ENCODE data around the gene SOS1. TPM values are rescaled to one million over a fixed set of nuclear protein-coding genes. Genes with fewer than 3 reads are reported as not detected.

Gene SOS1
- total and polyA plus RNA-seq, 2 of the 13 experiments (the other 11 are each of a cell fraction or from before 2014, with no cell fraction given) = 20.8 to 60.4 TPM

DNA sequence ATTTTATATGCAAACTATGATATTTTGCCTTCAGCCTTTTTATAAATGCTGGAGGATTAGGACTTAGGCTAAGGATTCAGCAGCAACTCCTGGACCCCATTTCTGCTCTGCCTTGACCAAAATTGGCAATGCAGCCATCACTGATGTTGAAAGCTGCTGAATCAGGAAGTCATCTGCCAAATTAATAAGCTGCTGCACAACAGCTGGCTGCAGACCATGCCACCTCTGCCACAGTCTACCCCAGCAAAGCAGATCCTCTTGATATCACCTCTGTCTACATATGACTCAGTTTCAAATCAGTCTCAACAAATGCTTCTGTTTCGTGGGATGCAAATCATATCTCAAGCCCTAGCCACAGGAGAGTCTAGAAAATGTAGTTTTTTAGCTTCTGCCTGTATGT lies 7.1 kb upstream of the SOS1 start:
- H4K20me1 ChIP-seq (ENCODE audit: insufficient read depth, low read length) = no peaks in the 10 kb centered on the region
- H3K36me3 ChIP-seq (replicated peaks in 1 of 2; ENCODE audit: control insufficient read depth in 1 of 2, insufficient read depth in 2 of 2, low read length in 2 of 2) = no peaks in the 10 kb centered on the region
- no peak overlapping the region for H3K9ac ChIP-seq (ENCODE audit: insufficient read depth, low read depth, low read length)
- H3K27me3 ChIP-seq (ENCODE audit: control insufficient read depth in 1 of 2, insufficient read depth in 2 of 2, low read length in 2 of 2) = no peaks in the 10 kb centered on the region; a peak in 1 of 5 replicates
- DNase-seq (ENCODE audit: low spot score) (no peak), FAIRE-seq (no peak), ATAC-seq (no peak)
- peaks cover 46% of the 10 kb centered on the region for H3K4me1 ChIP-seq (ENCODE audit: insufficient read depth, low read length)
- H3K27ac ChIP-seq (ENCODE audit: extremely low read length, insufficient read depth, low read length) = no peak overlapping the region
- in situ Hi-C loops (cut with HindIII; ENCODE audit: extremely low pct_ligation_motif_present, low pct_unique_long_range_greater_than_20kb) = no loop called here
- no peaks in the 10 kb centered on the region for H3K9me3 ChIP-seq (ENCODE audit: low read length)
- CTCF ChIA-PET (ENCODE audit: low intra/inter-chr PET ratio, low total read pairs) = no interaction called here
- intact Hi-C loops (cut with micrococcal nuclease; ENCODE audit: unreplicated experiment) = loop anchor here (10.0 kb wide), 1 partner anchor 373 kb away; the partner anchor contains the start of gene SRSF7
- POLR2A ChIA-PET = interaction anchor here (1.1 to 4.2 kb wide), 2 partner anchors 7 to 10 kb away, joined by 4 to 19 read pairs; partner anchors contain the start of gene SOS1
- 100% methylated on average over 1 of the region's 1 CpG for WGBS (ENCODE audit: low lambda C conversion rate)
- H3K4me2 ChIP-seq (ENCODE audit: low read depth, low read length) = no peak overlapping the region
- no peak overlapping the region for H3K4me3 ChIP-seq (replicated peaks in 1 of 3; ENCODE audit: insufficient read depth in 1 of 3, low read depth in 2 of 3, low read length in 3 of 3)
- H2AFZ ChIP-seq (ENCODE audit: low read length) = no peak overlapping the region
- no TSS peak for BruUV-seq (replicated peaks)
- peaks cover 3% of the 10 kb centered on the region for H3K79me2 ChIP-seq (ENCODE audit: insufficient read depth, low read length)
- TF ChIP-seq, protein P1, sequence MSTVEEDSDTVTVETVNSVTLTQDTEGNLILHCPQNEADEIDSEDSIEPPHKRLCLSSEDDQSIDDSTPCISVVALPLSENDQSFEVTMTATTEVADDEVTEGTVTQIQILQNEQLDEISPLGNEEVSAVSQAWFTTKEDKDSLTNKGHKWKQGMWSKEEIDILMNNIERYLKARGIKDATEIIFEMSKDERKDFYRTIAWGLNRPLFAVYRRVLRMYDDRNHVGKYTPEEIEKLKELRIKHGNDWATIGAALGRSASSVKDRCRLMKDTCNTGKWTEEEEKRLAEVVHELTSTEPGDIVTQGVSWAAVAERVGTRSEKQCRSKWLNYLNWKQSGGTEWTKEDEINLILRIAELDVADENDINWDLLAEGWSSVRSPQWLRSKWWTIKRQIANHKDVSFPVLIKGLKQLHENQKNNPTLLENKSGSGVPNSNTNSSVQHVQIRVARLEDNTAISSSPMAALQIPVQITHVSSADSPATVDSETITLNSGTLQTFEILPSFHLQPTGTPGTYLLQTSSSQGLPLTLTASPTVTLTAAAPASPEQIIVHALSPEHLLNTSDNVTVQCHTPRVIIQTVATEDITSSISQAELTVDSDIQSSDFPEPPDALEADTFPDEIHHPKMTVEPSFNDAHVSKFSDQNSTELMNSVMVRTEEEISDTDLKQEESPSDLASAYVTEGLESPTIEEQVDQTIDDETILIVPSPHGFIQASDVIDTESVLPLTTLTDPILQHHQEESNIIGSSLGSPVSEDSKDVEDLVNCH (CRISPR knock-in tag; IDR thresholded peaks at IDR 0.05) = no peak
- TF ChIP-seq FOXC1 (CRISPR knock-in tag; IDR thresholded peaks at IDR 0.05; ENCODE audit: borderline replicate concordance) = no peak
- no peak for TF ChIP-seq ZNF879 (CRISPR knock-in tag; IDR thresholded peaks at IDR 0.05)
- no peak for TF ChIP-seq TMF1 (CRISPR knock-in tag; IDR thresholded peaks at IDR 0.05; ENCODE audit: low read depth)
- TF ChIP-seq ZBTB1 (CRISPR knock-in tag; IDR thresholded peaks at IDR 0.05; ENCODE audit: borderline replicate concordance) = no peak
- TF ChIP-seq ELF3 (CRISPR knock-in tag; IDR thresholded peaks at IDR 0.05) = no peak
- TF ChIP-seq RNF2 (conservative IDR thresholded peaks at IDR 0.05; ENCODE audit: low read depth) = no peak
- TF ChIP-seq, protein P2, sequence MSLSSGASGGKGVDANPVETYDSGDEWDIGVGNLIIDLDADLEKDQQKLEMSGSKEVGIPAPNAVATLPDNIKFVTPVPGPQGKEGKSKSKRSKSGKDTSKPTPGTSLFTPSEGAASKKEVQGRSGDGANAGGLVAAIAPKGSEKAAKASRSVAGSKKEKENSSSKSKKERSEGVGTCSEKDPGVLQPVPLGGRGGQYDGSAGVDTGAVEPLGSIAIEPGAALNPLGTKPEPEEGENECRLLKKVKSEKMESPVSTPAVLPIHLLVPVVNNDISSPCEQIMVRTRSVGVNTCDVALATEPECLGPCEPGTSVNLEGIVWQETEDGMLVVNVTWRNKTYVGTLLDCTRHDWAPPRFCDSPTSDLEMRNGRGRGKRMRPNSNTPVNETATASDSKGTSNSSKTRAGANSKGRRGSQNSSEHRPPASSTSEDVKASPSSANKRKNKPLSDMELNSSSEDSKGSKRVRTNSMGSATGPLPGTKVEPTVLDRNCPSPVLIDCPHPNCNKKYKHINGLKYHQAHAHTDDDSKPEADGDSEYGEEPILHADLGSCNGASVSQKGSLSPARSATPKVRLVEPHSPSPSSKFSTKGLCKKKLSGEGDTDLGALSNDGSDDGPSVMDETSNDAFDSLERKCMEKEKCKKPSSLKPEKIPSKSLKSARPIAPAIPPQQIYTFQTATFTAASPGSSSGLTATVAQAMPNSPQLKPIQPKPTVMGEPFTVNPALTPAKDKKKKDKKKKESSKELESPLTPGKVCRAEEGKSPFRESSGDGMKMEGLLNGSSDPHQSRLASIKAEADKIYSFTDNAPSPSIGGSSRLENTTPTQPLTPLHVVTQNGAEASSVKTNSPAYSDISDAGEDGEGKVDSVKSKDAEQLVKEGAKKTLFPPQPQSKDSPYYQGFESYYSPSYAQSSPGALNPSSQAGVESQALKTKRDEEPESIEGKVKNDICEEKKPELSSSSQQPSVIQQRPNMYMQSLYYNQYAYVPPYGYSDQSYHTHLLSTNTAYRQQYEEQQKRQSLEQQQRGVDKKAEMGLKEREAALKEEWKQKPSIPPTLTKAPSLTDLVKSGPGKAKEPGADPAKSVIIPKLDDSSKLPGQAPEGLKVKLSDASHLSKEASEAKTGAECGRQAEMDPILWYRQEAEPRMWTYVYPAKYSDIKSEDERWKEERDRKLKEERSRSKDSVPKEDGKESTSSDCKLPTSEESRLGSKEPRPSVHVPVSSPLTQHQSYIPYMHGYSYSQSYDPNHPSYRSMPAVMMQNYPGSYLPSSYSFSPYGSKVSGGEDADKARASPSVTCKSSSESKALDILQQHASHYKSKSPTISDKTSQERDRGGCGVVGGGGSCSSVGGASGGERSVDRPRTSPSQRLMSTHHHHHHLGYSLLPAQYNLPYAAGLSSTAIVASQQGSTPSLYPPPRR (CRISPR knock-in tag; IDR thresholded peaks at IDR 0.05; ENCODE audit: borderline replicate concordance) = no peak
- no peak for TF ChIP-seq MXD4 (CRISPR knock-in tag; IDR thresholded peaks at IDR 0.05)
- no peak for TF ChIP-seq KLF16 (CRISPR knock-in tag; IDR thresholded peaks at IDR 0.05)
- TF ChIP-seq BRCA1 (CRISPR knock-in tag; IDR thresholded peaks at IDR 0.05) = no peak
- TF ChIP-seq, protein P3, sequence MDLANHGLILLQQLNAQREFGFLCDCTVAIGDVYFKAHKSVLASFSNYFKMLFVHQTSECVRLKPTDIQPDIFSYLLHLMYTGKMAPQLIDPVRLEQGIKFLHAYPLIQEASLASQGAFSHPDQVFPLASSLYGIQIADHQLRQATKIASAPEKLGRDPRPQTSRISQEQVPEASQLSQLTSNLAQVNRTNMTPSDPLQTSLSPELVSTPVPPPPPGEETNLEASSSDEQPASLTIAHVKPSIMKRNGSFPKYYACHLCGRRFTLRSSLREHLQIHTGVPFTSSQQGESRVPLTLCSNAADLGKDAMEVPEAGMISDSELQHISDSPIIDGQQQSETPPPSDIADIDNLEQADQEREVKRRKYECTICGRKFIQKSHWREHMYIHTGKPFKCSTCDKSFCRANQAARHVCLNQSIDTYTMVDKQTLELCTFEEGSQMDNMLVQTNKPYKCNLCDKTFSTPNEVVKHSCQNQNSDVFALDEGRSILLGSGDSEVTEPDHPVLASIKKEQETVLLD (CRISPR knock-in tag; IDR thresholded peaks at IDR 0.05; ENCODE audit: low read depth) = no peak
- TF ChIP-seq EEA1 (CRISPR knock-in tag; IDR thresholded peaks at IDR 0.05; ENCODE audit: borderline replicate concordance) = no peak
- TF ChIP-seq, protein P4, sequence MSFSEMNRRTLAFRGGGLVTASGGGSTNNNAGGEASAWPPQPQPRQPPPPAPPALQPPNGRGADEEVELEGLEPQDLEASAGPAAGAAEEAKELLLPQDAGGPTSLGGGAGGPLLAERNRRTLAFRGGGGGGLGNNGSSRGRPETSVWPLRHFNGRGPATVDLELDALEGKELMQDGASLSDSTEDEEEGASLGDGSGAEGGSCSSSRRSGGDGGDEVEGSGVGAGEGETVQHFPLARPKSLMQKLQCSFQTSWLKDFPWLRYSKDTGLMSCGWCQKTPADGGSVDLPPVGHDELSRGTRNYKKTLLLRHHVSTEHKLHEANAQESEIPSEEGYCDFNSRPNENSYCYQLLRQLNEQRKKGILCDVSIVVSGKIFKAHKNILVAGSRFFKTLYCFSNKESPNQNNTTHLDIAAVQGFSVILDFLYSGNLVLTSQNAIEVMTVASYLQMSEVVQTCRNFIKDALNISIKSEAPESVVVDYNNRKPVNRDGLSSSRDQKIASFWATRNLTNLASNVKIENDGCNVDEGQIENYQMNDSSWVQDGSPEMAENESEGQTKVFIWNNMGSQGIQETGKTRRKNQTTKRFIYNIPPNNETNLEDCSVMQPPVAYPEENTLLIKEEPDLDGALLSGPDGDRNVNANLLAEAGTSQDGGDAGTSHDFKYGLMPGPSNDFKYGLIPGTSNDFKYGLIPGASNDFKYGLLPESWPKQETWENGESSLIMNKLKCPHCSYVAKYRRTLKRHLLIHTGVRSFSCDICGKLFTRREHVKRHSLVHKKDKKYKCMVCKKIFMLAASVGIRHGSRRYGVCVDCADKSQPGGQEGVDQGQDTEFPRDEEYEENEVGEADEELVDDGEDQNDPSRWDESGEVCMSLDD (CRISPR knock-in tag; IDR thresholded peaks at IDR 0.05; ENCODE audit: borderline replicate concordance) = no peak

Data from HepG2 (cell line).